Testis (tissue), 3 donors: ENCODE results near the gene SEC14L1. TPM values are rescaled to one million over a fixed set of nuclear protein-coding genes. Genes with fewer than 3 reads are reported as not detected.

Experiments
- DNase-seq: peaks from one replicate; pipeline ENCODE4 v3.0.0-alpha.2; 2019
- H3K27ac ChIP-seq, 2 donors: fragments of 200-600 bp; sonication (generic); one replicate each; pipeline ENCODE4 v1.5.1; 2019
- H3K27me3 ChIP-seq: fragments of 200-600 bp; sonication (generic); one replicate; pipeline ENCODE4 v1.5.1; 2019
- H3K36me3 ChIP-seq: fragments of 200-600 bp; sonication (generic); one replicate; pipeline ENCODE4 v1.5.1; 2017; ENCODE audit warnings: low read depth; ENCODE audit errors: missing control alignments
- H3K4me1 ChIP-seq: fragments of 200-600 bp; sonication (generic); one replicate; pipeline ENCODE4 v1.5.1; 2019
- H3K4me3 ChIP-seq, 2 donors: fragments of 200-600 bp; sonication (generic); one replicate each; pipeline ENCODE4 v1.5.1; 2017 to 2019
- H3K9me3 ChIP-seq: fragments of 200-600 bp; sonication (generic); one replicate; pipeline ENCODE4 v1.5.1; 2017
- CTCF ChIP-seq, 3 experiments: fragments of 450-650 bp in 2 of 3; fragments of 200-600 bp in 1 of 3; sonication (generic) in 1 of 3; IDR thresholded peaks; one replicate each; pipeline ENCODE4 v1.5.1; 2016 to 2019; ENCODE audit warnings: antibody characterized with exemption in 3 of 3, mild to moderate bottlenecking in 2 of 3, moderate library complexity in 1 of 3
- POLR2A ChIP-seq: fragments of 450-650 bp; IDR thresholded peaks from one replicate; pipeline ENCODE4 v1.6.1; 2017; ENCODE audit warnings: antibody characterized with exemption, mild to moderate bottlenecking, moderate library complexity
- WGBS, 2 donors: methylation state at CpG; one replicate each; pipeline ENCODE4 v1.1.5; 2018; 5-methylcytosine and 5-hydroxymethylcytosine counted together
- intact Hi-C: fragments of 100-400 bp; cut with DNase I; formaldehyde crosslinking; loops from one replicate; pipeline ENCODE4 v1.15.1; 2023; ENCODE audit warnings: low total_unique reads
- polyA plus RNA-seq: library from polyadenylated mRNA; stranded (reverse); fragments of 350-450 nt; fragmentation: Illumina TruSeq; extraction: RNeasy Lipid Tissue Mini Kit (QIAGEN cat#74804); gene quantifications from one replicate; pipeline ENCODE4 v1.2.3, GENCODE V29; 2014; ENCODE audit warnings: low read depth, low replicate concordance; ENCODE audit not compliant: insufficient read depth
- total RNA-seq, 2 donors: library from RNA; depleted of rRNA; stranded (reverse); fragments of >200 nt; gene quantifications; one replicate each; pipeline ENCODE4 v1.2.3, GENCODE V29; 2016

The SEC14L1 gene
- total and polyA plus RNA-seq, 3 donors from 2014 or later, result 143 to 262 (median 240) TPM

GRCh38 chr17:77124192-77124889 lies 16.4 kb upstream of the SEC14L1 start:
- H3K4me3 ChIP-seq, result no peak overlapping the region
- TF ChIP-seq POLR2A (no peak), CTCF (IDR thresholded peaks at IDR 0.05) (no peak)
- H3K27ac ChIP-seq, result peak overlapping the region; percentile 61 to 63
- peaks cover 37% of the 10 kb centered on the region for H3K4me1 ChIP-seq
- WGBS, 2 donors, result 49 to 50% methylated on average over 8 to 15 of the region's 15 CpGs
- no peaks in the 10 kb centered on the region for H3K36me3 ChIP-seq
- H3K9me3 ChIP-seq, result no peaks in the 10 kb centered on the region
- H3K27me3 ChIP-seq, result no peaks in the 10 kb centered on the region
- DNase-seq, result no peak
- intact Hi-C loops, result no loop called here

GRCh38 chr17:77125432-77125901 lies 15.3 kb upstream of the SEC14L1 start:
- H3K27ac ChIP-seq, result peak overlapping the region; percentile 24 to 61
- H3K9me3 ChIP-seq, result no peaks in the 10 kb centered on the region
- H3K27me3 ChIP-seq, result no peaks in the 10 kb centered on the region
- intact Hi-C loops, result no loop called here
- WGBS, 2 donors, result 75 to 79% methylated on average over 8 of the region's 8 CpGs
- H3K36me3 ChIP-seq, result no peaks in the 10 kb centered on the region
- TF ChIP-seq CTCF (IDR thresholded peaks at IDR 0.05), result no peak
- no peak for TF ChIP-seq POLR2A
- peaks cover 46% of the 10 kb centered on the region for H3K4me1 ChIP-seq
- no peak overlapping the region for H3K4me3 ChIP-seq
- no peak for DNase-seq

- H3K27ac ChIP-seq, result no peak overlapping the region
- H3K27me3 ChIP-seq, result no peaks in the 10 kb centered on the region
- 49 to 60% methylated on average over 7 of the region's 7 CpGs for WGBS, 2 donors
- no peaks in the 10 kb centered on the region for H3K36me3 ChIP-seq
- intact Hi-C loops, result no loop called here
- H3K9me3 ChIP-seq, result no peaks in the 10 kb centered on the region
- H3K4me3 ChIP-seq, result no peak overlapping the region
- DNase-seq, result no peak
- TF ChIP-seq CTCF (IDR thresholded peaks at IDR 0.05) (no peak), POLR2A (no peak)
- peaks cover 37% of the 10 kb centered on the region for H3K4me1 ChIP-seq
Measured at GRCh38 chr17:77126519-77126918, 14.2 kb upstream of the SEC14L1 start.

GRCh38 chr17:77127735-77128361 lies 12.9 kb upstream of the SEC14L1 start:
- TF ChIP-seq POLR2A (no peak), CTCF (IDR thresholded peaks at IDR 0.05) (no peak)
- H3K27me3 ChIP-seq, result no peaks in the 10 kb centered on the region
- peak overlapping the region; percentile 65 to 80 for H3K27ac ChIP-seq
- DNase-seq, result peak; percentile 62
- H3K4me1 ChIP-seq, result peaks cover 29% of the 10 kb centered on the region
- 61 to 70% methylated on average over 18 of the region's 18 CpGs for WGBS, 2 donors
- H3K9me3 ChIP-seq, result no peaks in the 10 kb centered on the region
- no peaks in the 10 kb centered on the region for H3K36me3 ChIP-seq
- intact Hi-C loops, result no loop called here
- no peak overlapping the region for H3K4me3 ChIP-seq
